Measurements from ENCODE around the gene PRORP. TPM values are rescaled to one million over a fixed set of nuclear protein-coding genes. Genes with fewer than 3 reads are reported as not detected.

PRORP gene
- total and polyA plus RNA-seq, 9 of the 15 experiments (the other 6 are each of a cell fraction or from before 2014, with no cell fraction given): 21.9 to 48.7 (median 36.5) TPM

- TF ChIP-seq MECOM (CRISPR knock-in tag; IDR thresholded peaks at IDR 0.05) (no peak), RBM34 (IDR thresholded peaks at IDR 0.05; ENCODE audit: borderline replicate concordance, insufficient read depth, low read length) (no peak), MYC (IDR thresholded peaks at IDR 0.05; ENCODE audit: low read depth, low read length) (no peak), MYC (CRISPR knock-in tag; IDR thresholded peaks at IDR 0.05; ENCODE audit: borderline replicate concordance, low read depth) (no peak), TCF7L2 (IDR thresholded peaks at IDR 0.05; ENCODE audit: low read depth, low read length) (no peak), GTF2B (IDR thresholded peaks at IDR 0.05; ENCODE audit: extremely low read depth, insufficient read length) (no peak), SOX6 (IDR thresholded peaks at IDR 0.05) (no peak), GATAD2B (IDR thresholded peaks at IDR 0.05; ENCODE audit: borderline replicate concordance) (no peak), THAP12 (CRISPR knock-in tag; IDR thresholded peaks at IDR 0.05) (0 out of 2 replicates have a peak, but pooled peaks have one; percentile 33), ZNF75A (CRISPR knock-in tag; IDR thresholded peaks at IDR 0.05) (no peak), MAZ (CRISPR knock-in tag; conservative IDR thresholded peaks at IDR 0.05 in 1 of 2, IDR thresholded peaks at IDR 0.05 in 1 of 2) (peak; percentile 44 to 46; a peak in 1 of 4 replicates), ARID3B (CRISPR knock-in tag; IDR thresholded peaks at IDR 0.05; ENCODE audit: borderline replicate concordance) (no peak), ZNF707 (CRISPR knock-in tag; conservative IDR thresholded peaks at IDR 0.05) (no peak), CCAR2 (IDR thresholded peaks at IDR 0.05; ENCODE audit: low read depth, low read length) (no peak), JUNB (CRISPR knock-in tag; conservative IDR thresholded peaks at IDR 0.05) (no peak), RNF2 (IDR thresholded peaks at IDR 0.05) (no peak), ZFX (CRISPR knock-in tag; IDR thresholded peaks at IDR 0.05) (no peak), CHD2 (IDR thresholded peaks at IDR 0.05; ENCODE audit: low read depth, low read length) (no peak), EZH2 (IDR thresholded peaks at IDR 0.05; ENCODE audit: borderline replicate concordance, low read depth, low read length) (no peak), COPS2 (conservative IDR thresholded peaks at IDR 0.05) (no peak), ZNF280B (CRISPR knock-in tag; IDR thresholded peaks at IDR 0.05) (no peak)
Observed at GRCh38 chr14:35122696-35123387, 490 bp downstream of the PRORP start (continued).
